Neural progenitor cell (in vitro differentiated cells): ENCODE measurements around the gene IMMP1L.

Source experiments
- CTCF ChIP-seq: fragments of 200-600 bp; sonication (generic); IDR thresholded peaks from 2 replicates; pipeline ENCODE4 v1.5.1; 2017; ENCODE audit warnings: antibody characterized with exemption, mild to moderate bottlenecking
- EZH2phosphoT487 ChIP-seq: fragments of 200-600 bp; sonication (generic); IDR thresholded peaks from 2 replicates; pipeline ENCODE4 v1.6.1; 2017; ENCODE audit warnings: antibody characterized with exemption

- no peak for TF ChIP-seq CTCF
- no peak for TF ChIP-seq EZH2phosphoT487
Observed at GRCh38 chr11:31421820-31422219, 87.6 kb downstream of the IMMP1L start.
